Dendritic cell treated with granulocyte-macrophage colony-stimulating factor and Interleukin-4, amounts not matched to agents 40 ng/mL and 50 ng/mL, for 4 days (primary cell): ENCODE results near the gene POU6F2.

Source experiments
- H3K27ac Mint-ChIP-seq: one replicate; pipeline ENCODE4 v1.8.0; 2022; ENCODE audit warnings: mild to moderate bottlenecking, mixed read lengths
- H3K27me3 Mint-ChIP-seq: one replicate; pipeline ENCODE4 v1.8.0; 2022; ENCODE audit warnings: mild to moderate bottlenecking, mixed read lengths
- H3K36me3 Mint-ChIP-seq: one replicate; pipeline ENCODE4 v1.8.0; 2022; ENCODE audit warnings: low read depth, mixed read lengths
- H3K4me1 Mint-ChIP-seq: one replicate; pipeline ENCODE4 v1.8.0; 2022; ENCODE audit warnings: low read depth, mixed read lengths
- H3K4me3 Mint-ChIP-seq: one replicate; pipeline ENCODE4 v1.8.0; 2022; ENCODE audit warnings: mild to moderate bottlenecking, moderate library complexity, mixed read lengths
- H3K9me3 Mint-ChIP-seq: one replicate; pipeline ENCODE4 v1.8.0; 2022; ENCODE audit warnings: mixed read lengths
- intact Hi-C: fragments of 100-400 bp; cut with micrococcal nuclease; formaldehyde crosslinking; loops from one replicate; pipeline ENCODE4 v1.15.0; 2022

Gene POU6F2

GRCh38 chr7:39261771-39262170 is 284.1 kb downstream of the POU6F2 start:
- Mint-ChIP-seq H3K27me3 (no peaks in the 10 kb centered on the region), H3K36me3 (no peaks in the 10 kb centered on the region), H3K9me3 (no peaks in the 10 kb centered on the region), H3K4me3 (no peak overlapping the region), H3K4me1 (no peaks in the 10 kb centered on the region), H3K27ac (no peak overlapping the region)
- intact Hi-C loops: no loop called here

GRCh38 chr7:39265641-39266591 is 288.2 kb downstream of the POU6F2 start:
- Mint-ChIP-seq H3K27ac (no peak overlapping the region), H3K36me3 (no peaks in the 10 kb centered on the region), H3K27me3 (no peaks in the 10 kb centered on the region), H3K4me3 (no peak overlapping the region), H3K4me1 (no peaks in the 10 kb centered on the region), H3K9me3 (no peaks in the 10 kb centered on the region)
- intact Hi-C loops: no loop called here

- intact Hi-C loops: no loop called here
- no peaks in the 10 kb centered on the region for H3K36me3 Mint-ChIP-seq
- no peaks in the 10 kb centered on the region for H3K27me3 Mint-ChIP-seq
- H3K4me3 Mint-ChIP-seq: no peak overlapping the region
- H3K9me3 Mint-ChIP-seq: no peaks in the 10 kb centered on the region
- H3K27ac Mint-ChIP-seq: no peak overlapping the region
- H3K4me1 Mint-ChIP-seq: no peaks in the 10 kb centered on the region
These were observed 291.3 kb downstream of the POU6F2 start for GRCh38 chr7:39269034-39269433.

GRCh38 chr7:39270018-39270417 is 292.3 kb downstream of the POU6F2 start:
- Mint-ChIP-seq H3K9me3 (no peaks in the 10 kb centered on the region), H3K4me1 (no peaks in the 10 kb centered on the region), H3K27ac (no peak overlapping the region), H3K36me3 (no peaks in the 10 kb centered on the region), H3K27me3 (no peaks in the 10 kb centered on the region), H3K4me3 (no peak overlapping the region)
- intact Hi-C loops: no loop called here

GRCh38 chr7:39271402-39271801 is 293.7 kb downstream of the POU6F2 start:
- H3K36me3 Mint-ChIP-seq: no peaks in the 10 kb centered on the region
- intact Hi-C loops: no loop called here
- H3K9me3 Mint-ChIP-seq: no peaks in the 10 kb centered on the region
- no peak overlapping the region for H3K27ac Mint-ChIP-seq
- H3K4me3 Mint-ChIP-seq: no peak overlapping the region
- H3K4me1 Mint-ChIP-seq: no peaks in the 10 kb centered on the region
- no peaks in the 10 kb centered on the region for H3K27me3 Mint-ChIP-seq

- Mint-ChIP-seq H3K9me3 (no peaks in the 10 kb centered on the region), H3K27ac (no peak overlapping the region), H3K36me3 (no peaks in the 10 kb centered on the region), H3K4me1 (no peaks in the 10 kb centered on the region), H3K4me3 (no peak overlapping the region), H3K27me3 (no peaks in the 10 kb centered on the region)
- intact Hi-C loops: no loop called here
These were observed 294.4 kb downstream of the POU6F2 start for GRCh38 chr7:39272111-39272510.

GRCh38 chr7:39272691-39273090 is 295.0 kb downstream of the POU6F2 start:
- Mint-ChIP-seq H3K36me3 (no peaks in the 10 kb centered on the region), H3K27ac (no peak overlapping the region), H3K9me3 (no peaks in the 10 kb centered on the region), H3K4me1 (no peaks in the 10 kb centered on the region), H3K4me3 (no peak overlapping the region), H3K27me3 (no peaks in the 10 kb centered on the region)
- intact Hi-C loops: no loop called here

- Mint-ChIP-seq H3K4me1 (no peaks in the 10 kb centered on the region), H3K27ac (no peak overlapping the region), H3K36me3 (no peaks in the 10 kb centered on the region), H3K4me3 (no peak overlapping the region), H3K27me3 (no peaks in the 10 kb centered on the region), H3K9me3 (no peaks in the 10 kb centered on the region)
- intact Hi-C loops: no loop called here
These were observed 302.6 kb downstream of the POU6F2 start for GRCh38 chr7:39280337-39280736.

- Mint-ChIP-seq H3K4me3 (no peak overlapping the region), H3K4me1 (no peaks in the 10 kb centered on the region), H3K9me3 (no peaks in the 10 kb centered on the region), H3K27me3 (no peaks in the 10 kb centered on the region), H3K27ac (no peak overlapping the region), H3K36me3 (no peaks in the 10 kb centered on the region)
- intact Hi-C loops: no loop called here
These were observed 307.5 kb downstream of the POU6F2 start for GRCh38 chr7:39285256-39285655.

GRCh38 chr7:39288303-39288702 is 310.6 kb downstream of the POU6F2 start:
- peaks cover under 1% of the 10 kb centered on the region for H3K9me3 Mint-ChIP-seq
- H3K4me1 Mint-ChIP-seq: no peaks in the 10 kb centered on the region
- no peak overlapping the region for H3K4me3 Mint-ChIP-seq
- intact Hi-C loops: no loop called here
- no peaks in the 10 kb centered on the region for H3K36me3 Mint-ChIP-seq
- no peak overlapping the region for H3K27ac Mint-ChIP-seq
- no peaks in the 10 kb centered on the region for H3K27me3 Mint-ChIP-seq

GRCh38 chr7:39291628-39292410 is 314.1 kb downstream of the POU6F2 start:
- Mint-ChIP-seq H3K9me3 (peaks cover 8% of the 10 kb centered on the region), H3K36me3 (no peaks in the 10 kb centered on the region), H3K4me1 (no peaks in the 10 kb centered on the region), H3K27ac (no peak overlapping the region), H3K4me3 (no peak overlapping the region), H3K27me3 (peaks cover 1% of the 10 kb centered on the region)
- intact Hi-C loops: no loop called here

GRCh38 chr7:39293056-39293823 is 315.5 kb downstream of the POU6F2 start:
- Mint-ChIP-seq H3K4me3 (no peak overlapping the region), H3K27me3 (peaks cover 1% of the 10 kb centered on the region), H3K36me3 (no peaks in the 10 kb centered on the region), H3K27ac (no peak overlapping the region), H3K4me1 (no peaks in the 10 kb centered on the region), H3K9me3 (peaks cover 8% of the 10 kb centered on the region)
- intact Hi-C loops: no loop called here

- no peak overlapping the region for H3K4me3 Mint-ChIP-seq
- intact Hi-C loops: no loop called here
- peaks cover 8% of the 10 kb centered on the region for H3K9me3 Mint-ChIP-seq
- peaks cover 1% of the 10 kb centered on the region for H3K27me3 Mint-ChIP-seq
- H3K36me3 Mint-ChIP-seq: no peaks in the 10 kb centered on the region
- H3K4me1 Mint-ChIP-seq: no peaks in the 10 kb centered on the region
- H3K27ac Mint-ChIP-seq: no peak overlapping the region
These were observed 316.3 kb downstream of the POU6F2 start for GRCh38 chr7:39294022-39294421.

GRCh38 chr7:39295796-39296195 is 318.1 kb downstream of the POU6F2 start:
- intact Hi-C loops: no loop called here
- Mint-ChIP-seq H3K27me3 (peaks cover 1% of the 10 kb centered on the region), H3K9me3 (peaks cover 8% of the 10 kb centered on the region)

More at GRCh38 chr7:39295796-39296195, 318.1 kb downstream of the POU6F2 start:
- Mint-ChIP-seq H3K4me3 (no peak overlapping the region), H3K27ac (no peak overlapping the region), H3K36me3 (no peaks in the 10 kb centered on the region), H3K4me1 (no peaks in the 10 kb centered on the region)
